PC-9 (cell line): ENCODE results near the gene IL2RA. TPM values are rescaled to one million over a fixed set of nuclear protein-coding genes. Genes with fewer than 3 reads are reported as not detected.

Source experiments
- BruUV-seq: library from RNA; stranded (reverse); fragments of 400-500 nt; replicated peaks from 2 replicates; lab custom pipeline; 2021; lab: Mats Ljungman, UMichigan
- CTCF ChIA-PET: fragments of 300-600 bp; sonication (Branson Sonifier 250); formaldehyde crosslinking; loops from one replicate; lab custom pipeline; 2022; ENCODE audit warnings: antibody characterized with exemption; lab: Charles Lee
- POLR2A ChIA-PET: fragments of 300-600 bp; sonication (Branson Sonifier 250); formaldehyde crosslinking; loops from one replicate; lab custom pipeline; 2022; ENCODE audit warnings: antibody characterized with exemption; ENCODE audit not compliant: unreplicated experiment; lab: Charles Lee
- DNase-seq, 2 experiments: peaks; one replicate each; pipeline versions ENCODE4 v3.0.0 to v3.0.0-alpha.2; 2015 to 2022; ENCODE audit warnings: mixed read lengths in 1 of 2
- H2AFZ ChIP-seq: fragments of 200-600 bp; sonication (generic); 2 replicates; pipeline ENCODE4 v1.8.1; 2017; ENCODE audit warnings: antibody characterized with exemption
- H3F3A ChIP-seq: fragments of 200-600 bp; sonication (generic); 2 replicates; pipeline ENCODE4 v1.8.1; 2017; ENCODE audit warnings: antibody characterized with exemption, mild to moderate bottlenecking, low read depth; ENCODE audit not compliant: insufficient read depth
- H3K27ac ChIP-seq: fragments of 200-600 bp; sonication (generic); 2 replicates; pipeline ENCODE4 v1.6.1; 2016; ENCODE audit warnings: mixed run types
- H3K27me3 ChIP-seq: fragments of 200-600 bp; sonication (generic); 2 replicates; pipeline ENCODE4 v1.6.1; 2016; ENCODE audit warnings: low read depth, mixed run types; ENCODE audit not compliant: insufficient read depth
- H3K36me3 ChIP-seq: fragments of 200-600 bp; sonication (generic); 2 replicates; pipeline ENCODE4 v1.6.1; 2016; ENCODE audit warnings: low read depth, mixed run types
- H3K4me1 ChIP-seq: fragments of 200-600 bp; sonication (generic); replicated peaks from 2 replicates; pipeline ENCODE4 v1.6.1; 2016; ENCODE audit warnings: mixed run types; ENCODE audit not compliant: insufficient read depth
- H3K4me2 ChIP-seq: fragments of 200-600 bp; sonication (generic); 2 replicates; pipeline ENCODE4 v1.6.1; 2017; ENCODE audit warnings: mixed run types
- H3K4me3 ChIP-seq: fragments of 200-600 bp; sonication (generic); 2 replicates; pipeline ENCODE4 v1.6.1; 2016; ENCODE audit warnings: mixed run types
- H3K79me2 ChIP-seq: fragments of 200-600 bp; sonication (generic); 2 replicates; pipeline ENCODE4 v1.6.1; 2017; ENCODE audit warnings: low read depth, mixed run types
- H3K9me2 ChIP-seq: fragments of 200-600 bp; sonication (generic); 2 replicates; pipeline ENCODE4 v1.8.1; 2017; ENCODE audit warnings: mild to moderate bottlenecking; ENCODE audit not compliant: insufficient read depth
- H3K9me3 ChIP-seq: fragments of 200-600 bp; sonication (generic); 2 replicates; pipeline ENCODE4 v1.8.1; 2016; ENCODE audit warnings: low read depth; ENCODE audit not compliant: insufficient read depth
- H4K20me1 ChIP-seq: fragments of 200-600 bp; sonication (generic); 2 replicates; pipeline ENCODE4 v1.8.1; 2017; ENCODE audit not compliant: insufficient read depth
- CTCF ChIP-seq: fragments of 200-600 bp; sonication (generic); conservative IDR thresholded peaks from 2 replicates; pipeline ENCODE4 v1.6.1; 2017; ENCODE audit warnings: mixed run types, antibody characterized with exemption, mild to moderate bottlenecking, moderate library complexity
- EZH2 ChIP-seq: fragments of 200-600 bp; sonication (generic); IDR thresholded peaks from 2 replicates; pipeline ENCODE4 v1.8.0; 2017; ENCODE audit warnings: antibody characterized with exemption, low read depth
- intact Hi-C: fragments of 100-400 bp; cut with micrococcal nuclease; formaldehyde crosslinking; loops from one replicate; pipeline ENCODE4 v1.10.0; 2022; ENCODE audit not compliant: unreplicated experiment
- total RNA-seq: library from RNA; stranded (reverse); gene quantifications from 2 replicates; pipeline ENCODE4 v1.2.3, GENCODE V29; 2021

Gene IL2RA
- total RNA-seq, 1 experiment from 2014 or later: not detected

DNA sequence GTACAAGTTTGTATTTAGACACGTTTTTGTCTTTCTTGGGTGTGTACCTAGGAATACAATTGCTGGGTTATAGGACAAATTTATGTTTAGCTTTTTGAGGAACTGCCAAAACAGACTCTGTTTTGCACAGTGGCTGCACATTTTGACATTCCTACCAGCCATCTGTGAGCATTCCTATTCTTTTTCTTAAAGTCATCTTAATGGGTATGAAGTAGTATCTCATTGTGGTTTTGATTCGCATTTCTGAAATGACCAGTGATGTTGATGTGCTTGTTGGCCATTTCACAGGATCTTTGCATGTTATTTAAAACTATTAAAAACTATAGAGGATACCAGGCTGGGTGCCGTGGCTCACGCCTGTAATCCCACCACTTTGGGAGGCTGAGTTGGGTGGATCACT lies 52.2 kb downstream of the IL2RA start:
- Histone ChIP-seq H3K27me3 (no peaks in the 10 kb centered on the region), H3K4me2 (no peak overlapping the region), H3K9me3 (no peaks in the 10 kb centered on the region), H3K27ac (no peak overlapping the region), H3K36me3 (no peaks in the 10 kb centered on the region), H3F3A (no peaks in the 10 kb centered on the region), H3K4me1 (no peaks in the 10 kb centered on the region), H3K79me2 (no peaks in the 10 kb centered on the region), H2AFZ (no peak overlapping the region), H3K9me2 (no peaks in the 10 kb centered on the region), H4K20me1 (no peaks in the 10 kb centered on the region), H3K4me3 (no peak overlapping the region)
- DNase-seq: no peak
- intact Hi-C loops: no loop called here
- ChIA-PET CTCF (no interaction called here), POLR2A (no interaction called here)
- no TSS peak for BruUV-seq
- TF ChIP-seq EZH2 (no peak), CTCF (no peak)

- Histone ChIP-seq H3K9me3 (no peaks in the 10 kb centered on the region), H4K20me1 (no peaks in the 10 kb centered on the region), H3K4me3 (no peak overlapping the region), H3K36me3 (no peaks in the 10 kb centered on the region), H3K27ac (no peak overlapping the region), H3K4me2 (no peak overlapping the region), H3K9me2 (no peaks in the 10 kb centered on the region), H2AFZ (no peak overlapping the region), H3K27me3 (no peaks in the 10 kb centered on the region), H3K4me1 (no peaks in the 10 kb centered on the region), H3F3A (no peaks in the 10 kb centered on the region), H3K79me2 (no peaks in the 10 kb centered on the region)
- ChIA-PET CTCF (no interaction called here), POLR2A (no interaction called here)
- no TSS peak for BruUV-seq
- DNase-seq: no peak
- no peak for TF ChIP-seq EZH2
- TF ChIP-seq CTCF: no peak
- intact Hi-C loops: no loop called here
Observed at GRCh38 chr10:6009150-6009549, 53.0 kb downstream of the IL2RA start.

GRCh38 chr10:6008497-6009142 lies 53.5 kb downstream of the IL2RA start:
- Histone ChIP-seq H3K4me2 (no peak overlapping the region), H3K36me3 (no peaks in the 10 kb centered on the region), H3K4me3 (no peak overlapping the region), H3K27me3 (no peaks in the 10 kb centered on the region), H2AFZ (no peak overlapping the region), H3F3A (no peaks in the 10 kb centered on the region), H3K27ac (no peak overlapping the region), H3K4me1 (no peaks in the 10 kb centered on the region), H4K20me1 (no peaks in the 10 kb centered on the region), H3K9me3 (no peaks in the 10 kb centered on the region), H3K9me2 (no peaks in the 10 kb centered on the region), H3K79me2 (no peaks in the 10 kb centered on the region)
- DNase-seq: no peak
- intact Hi-C loops: no loop called here
- TF ChIP-seq CTCF (no peak), EZH2 (no peak)
- BruUV-seq: no TSS peak
- POLR2A ChIA-PET: interaction anchor here (0.5 kb wide), 1 partner anchor 154 kb away, joined by 3 read pairs; no protein-coding TSS in a partner anchor
- CTCF ChIA-PET: no interaction called here
